Loucy (cell line): ENCODE data around the gene DRC1.
"Not testable (repeated sequence)": the region's sequence is repeated elsewhere in the genome, so short reads cannot be mapped to it uniquely, and the experiment has no call there.

ENCODE experiments used
- H2AFZ ChIP-seq: fragments of 200-600 bp; sonication (generic); 2 replicates; pipeline ENCODE4 v1.6.0; 2016; ENCODE audit warnings: antibody characterized with exemption, mild to moderate bottlenecking, low read length, moderate library complexity
- H3F3A ChIP-seq: fragments of 200-600 bp; 2 replicates; pipeline ENCODE4 v1.6.0; 2016; ENCODE audit warnings: antibody characterized with exemption, low read depth, mild to moderate bottlenecking
- H3K27me3 ChIP-seq: fragments of 200-600 bp; sonication (generic); 2 replicates; pipeline ENCODE4 v1.6.1; 2014; ENCODE audit warnings: low read length, mild to moderate bottlenecking; ENCODE audit not compliant: insufficient read depth, poor library complexity, severe bottlenecking
- H3K36me3 ChIP-seq: fragments of 200-600 bp; sonication (generic); 2 replicates; pipeline ENCODE4 v1.6.1; 2016; ENCODE audit warnings: low read length; ENCODE audit not compliant: insufficient read depth
- H3K4me1 ChIP-seq: fragments of 200-600 bp; sonication (generic); 2 replicates; pipeline ENCODE4 v1.5.1; 2014; ENCODE audit warnings: low read length, mild to moderate bottlenecking; ENCODE audit not compliant: insufficient read depth, poor library complexity, severe bottlenecking
- H3K4me2 ChIP-seq: fragments of 200-600 bp; sonication (generic); 2 replicates; pipeline ENCODE4 v1.6.0; 2014; ENCODE audit warnings: antibody characterized with exemption, low read length, low read depth, mild to moderate bottlenecking; ENCODE audit not compliant: poor library complexity, severe bottlenecking
- H3K4me3 ChIP-seq: fragments of 200-600 bp; sonication (generic); 2 replicates; pipeline ENCODE4 v1.5.1; 2014; ENCODE audit warnings: low read length, mild to moderate bottlenecking, mixed read lengths; ENCODE audit not compliant: poor library complexity, severe bottlenecking
- H3K79me2 ChIP-seq: fragments of 200-600 bp; sonication (generic); 2 replicates; pipeline ENCODE4 v1.6.1; 2014; ENCODE audit warnings: low read length; ENCODE audit not compliant: insufficient read depth
- H3K9ac ChIP-seq: fragments of 200-600 bp; sonication (generic); 2 replicates; pipeline ENCODE4 v1.6.0; 2014; ENCODE audit warnings: mild to moderate bottlenecking, low read depth, low read length, moderate library complexity; ENCODE audit not compliant: poor library complexity, severe bottlenecking
- H3K9me2 ChIP-seq: fragments of 200-600 bp; sonication (generic); replicated peaks from 2 replicates; pipeline ENCODE4 v1.6.1; 2016; ENCODE audit warnings: low read depth, low read length, mixed read lengths
- H3K9me3 ChIP-seq: fragments of 200-600 bp; sonication (generic); 2 replicates; pipeline ENCODE4 v1.6.1; 2014; ENCODE audit warnings: mild to moderate bottlenecking, antibody characterized with exemption, low read length, low read depth; ENCODE audit not compliant: insufficient read depth
- H4K20me1 ChIP-seq: fragments of 200-600 bp; sonication (generic); 2 replicates; pipeline ENCODE4 v1.6.0; 2014; ENCODE audit warnings: antibody characterized with exemption, low read length, mild to moderate bottlenecking; ENCODE audit not compliant: insufficient read depth, poor library complexity, severe bottlenecking
- CTCF ChIP-seq: fragments of 200-600 bp; sonication (generic); conservative IDR thresholded peaks from 2 replicates; pipeline ENCODE4 v1.5.1; 2014; ENCODE audit warnings: mild to moderate bottlenecking, antibody characterized with exemption, low read length
- EZH2phosphoT487 ChIP-seq: fragments of 200-600 bp; IDR thresholded peaks from 2 replicates; pipeline ENCODE4 v1.6.1; 2018; ENCODE audit warnings: antibody characterized with exemption, mild to moderate bottlenecking, moderate library complexity, borderline replicate concordance

Gene DRC1

GRCh38 chr2:26364669-26365068 lies 37.1 kb upstream of the DRC1 start:
- Histone ChIP-seq H3K9ac (no peak overlapping the region), H3K9me3 (no peaks in the 10 kb centered on the region), H2AFZ (no peak overlapping the region), H4K20me1 (peaks cover 27% of the 10 kb centered on the region), H3F3A (no peaks in the 10 kb centered on the region), H3K4me2 (no peak overlapping the region), H3K4me1 (peaks cover 9% of the 10 kb centered on the region), H3K4me3 (no peak overlapping the region), H3K9me2 (no peaks in the 10 kb centered on the region), H3K79me2 (peaks cover 57% of the 10 kb centered on the region), H3K27me3 (no peaks in the 10 kb centered on the region), H3K36me3 (peaks cover 51% of the 10 kb centered on the region)
- no peak for TF ChIP-seq CTCF
- no peak for TF ChIP-seq EZH2phosphoT487

GRCh38 chr2:26366957-26367356 lies 34.8 kb upstream of the DRC1 start:
- H3K9me2 ChIP-seq: no peaks in the 10 kb centered on the region

GRCh38 chr2:26369664-26370063 lies 32.1 kb upstream of the DRC1 start:
- H3K4me2 ChIP-seq, H3F3A ChIP-seq, H3K27me3 ChIP-seq, H3K4me3 ChIP-seq, H3K9me2 ChIP-seq, H2AFZ ChIP-seq, H3K9ac ChIP-seq, H3K79me2 ChIP-seq, H4K20me1 ChIP-seq, H3K9me3 ChIP-seq, H3K4me1 ChIP-seq: not testable (repeated sequence)
- H3K36me3 ChIP-seq: peaks cover 68% of the 10 kb centered on the region

More at GRCh38 chr2:26366957-26367356, 34.8 kb upstream of the DRC1 start:
- Histone ChIP-seq H3K4me2 (no peak overlapping the region), H3K9ac (no peak overlapping the region), H3K4me1 (peaks cover 5% of the 10 kb centered on the region), H3K36me3 (peaks cover 55% of the 10 kb centered on the region), H3F3A (no peaks in the 10 kb centered on the region), H3K27me3 (no peaks in the 10 kb centered on the region), H2AFZ (no peak overlapping the region), H3K9me3 (no peaks in the 10 kb centered on the region), H4K20me1 (peaks cover 21% of the 10 kb centered on the region), H3K79me2 (peaks cover 35% of the 10 kb centered on the region), H3K4me3 (no peak overlapping the region)
- TF ChIP-seq EZH2phosphoT487: no peak

- not testable (repeated sequence) for H3K9me2 ChIP-seq, H3K27me3 ChIP-seq, H3K4me2 ChIP-seq, H3K4me3 ChIP-seq, H2AFZ ChIP-seq, H3K9ac ChIP-seq, H4K20me1 ChIP-seq, H3K4me1 ChIP-seq, H3K9me3 ChIP-seq, H3K79me2 ChIP-seq, H3F3A ChIP-seq
- H3K36me3 ChIP-seq: peaks cover 69% of the 10 kb centered on the region
These were observed 30.8 kb upstream of the DRC1 start for GRCh38 chr2:26370909-26371308.

GRCh38 chr2:26376799-26377198 lies 24.9 kb upstream of the DRC1 start:
- Histone ChIP-seq H3K36me3 (peaks cover 76% of the 10 kb centered on the region; the same call in 1 of the 2 replicates), H3K4me2 (no peak overlapping the region), H3K4me1 (no peaks in the 10 kb centered on the region), H3K9me2 (no peaks in the 10 kb centered on the region), H4K20me1 (no peaks in the 10 kb centered on the region), H3K4me3 (no peak overlapping the region), H3K79me2 (no peaks in the 10 kb centered on the region), H3K9ac (no peak overlapping the region), H3K27me3 (no peaks in the 10 kb centered on the region), H2AFZ (no peak overlapping the region), H3F3A (no peaks in the 10 kb centered on the region), H3K9me3 (no peaks in the 10 kb centered on the region)
- TF ChIP-seq CTCF: no peak
- TF ChIP-seq EZH2phosphoT487: no peak
